Esophagus squamous epithelium (tissue), 5 donors: Measurements from ENCODE around the gene LRR1. TPM values are rescaled to one million over a fixed set of nuclear protein-coding genes. Genes with fewer than 3 reads are reported as not detected.

Source experiments
- DNase-seq: peaks from one replicate; lab custom pipeline; 2025; lab: John Stamatoyannopoulos, UW
- H3K27ac ChIP-seq, 4 donors: fragments of 200-600 bp; sonication (generic); one replicate each; pipeline ENCODE4 v1.5.1; 2016 to 2019; ENCODE audit warnings: mild to moderate bottlenecking in 1 of 4
- H3K27me3 ChIP-seq, 4 donors: fragments of 200-600 bp; sonication (generic); 1 replicate in 3 of 4; 2 replicates in 1 of 4; pipeline versions ENCODE4 v1.5.1 to v1.6.0; 2017 to 2021; ENCODE audit warnings: antibody characterized with exemption in 1 of 4
- H3K36me3 ChIP-seq, 3 donors: fragments of 200-600 bp; sonication (generic); one replicate each; pipeline ENCODE4 v1.5.1; 2016 to 2019
- H3K4me1 ChIP-seq, 3 donors: fragments of 200-600 bp; sonication (generic); one replicate each; pipeline ENCODE4 v1.5.1; 2017 to 2019
- H3K4me3 ChIP-seq, 4 donors: fragments of 200-600 bp; sonication (generic); 1 replicate in 3 of 4; 2 replicates in 1 of 4; pipeline ENCODE4 v1.5.1; 2016 to 2019; ENCODE audit warnings: mild to moderate bottlenecking in 2 of 4, moderate library complexity in 1 of 4
- H3K9me3 ChIP-seq, 3 donors: fragments of 200-600 bp; sonication (generic); one replicate each; pipeline ENCODE4 v1.5.1; 2016 to 2019
- CTCF ChIP-seq, 6 experiments: fragments of 450-650 bp in 4 of 6; fragments of 200-600 bp in 2 of 6; sonication (generic) in 2 of 6; IDR thresholded peaks; one replicate each; pipeline ENCODE4 v1.5.1; 2016 to 2019; ENCODE audit warnings: antibody characterized with exemption in 6 of 6, mild to moderate bottlenecking in 4 of 6, moderate library complexity in 4 of 6
- POLR2A ChIP-seq, 4 donors: fragments of 450-650 bp; IDR thresholded peaks; one replicate each; pipeline ENCODE4 v1.6.1; 2017; ENCODE audit warnings: antibody characterized with exemption in 4 of 4, mild to moderate bottlenecking in 4 of 4, moderate library complexity in 3 of 4
- WGBS, 2 donors: methylation state at CpG; one replicate each; pipeline ENCODE4 v1.1.5; 2018; 5-methylcytosine and 5-hydroxymethylcytosine counted together
- intact Hi-C: fragments of 100-400 bp; cut with DNase I; formaldehyde crosslinking; loops from one replicate; pipeline ENCODE4 v1.15.0; 2022
- total RNA-seq, 4 donors: library from RNA; depleted of rRNA; stranded (reverse); fragments of >200 nt; gene quantifications; one replicate each; pipeline ENCODE4 v1.1.0, GENCODE V29; 2016
- donor health status: DM: yes; HTN: yes; CAD: no.

The LRR1 gene
- total RNA-seq, 4 donors from 2014 or later, result 5.5 to 19.8 (median 12.8) TPM

GRCh38 chr14:49586673-49587460 is 11.9 kb upstream of the LRR1 start:
- Histone ChIP-seq H3K4me1 (peaks cover 9 to 36% (median 19%) of the 10 kb centered on the region in 3 donors), H3K27ac (peak overlapping the region; percentile 95 to 98 (median 96)), H3K9me3 (no peaks in the 10 kb centered on the region), H3K36me3 (peaks cover 0 to 27% (median 0%) of the 10 kb centered on the region in 3 donors), H3K27me3 (no peaks in the 10 kb centered on the region), H3K4me3 (peak overlapping the region; percentile 78 to 96 (median 94))
- 0 to 1% methylated on average over 9 to 12 of the region's 21 CpGs for WGBS, 2 donors
- no peak for TF ChIP-seq POLR2A (IDR thresholded peaks at IDR 0.05)
- TF ChIP-seq CTCF (IDR thresholded peaks at IDR 0.05), result peak; percentile 57 to 93 (median 78)
- DNase-seq, result no peak
- intact Hi-C loops, result no loop called here

GRCh38 chr14:49589387-49589786 is 9.4 kb upstream of the LRR1 start:
- no peak for TF ChIP-seq CTCF (IDR thresholded peaks at IDR 0.05)
- no peak for TF ChIP-seq POLR2A (IDR thresholded peaks at IDR 0.05)
- Histone ChIP-seq H3K4me1 (peaks cover 2 to 11% (median 7%) of the 10 kb centered on the region in 3 donors), H3K27me3 (no peaks in the 10 kb centered on the region), H3K9me3 (no peaks in the 10 kb centered on the region), H3K36me3 (peaks cover 0 to 2% (median 0%) of the 10 kb centered on the region in 3 donors), H3K4me3 (no peak overlapping the region), H3K27ac (no peak overlapping the region)
- intact Hi-C loops, result no loop called here
- 86% methylated on average over 3 of the region's 3 CpGs for WGBS, 2 donors
- no peak for DNase-seq

- no peaks in the 10 kb centered on the region for H3K27me3 ChIP-seq
- no peak overlapping the region for H3K4me3 ChIP-seq
- H3K9me3 ChIP-seq, result no peaks in the 10 kb centered on the region
- H3K4me1 ChIP-seq, result peaks cover 0 to 10% (median 0%) of the 10 kb centered on the region in 3 donors
- no peak for DNase-seq
- no peak for TF ChIP-seq POLR2A (IDR thresholded peaks at IDR 0.05)
- TF ChIP-seq CTCF (IDR thresholded peaks at IDR 0.05), result no peak
- H3K36me3 ChIP-seq, result no peaks in the 10 kb centered on the region
- H3K27ac ChIP-seq, result no peak overlapping the region
- WGBS, 2 donors, result 69 to 73% methylated on average over 3 of the region's 3 CpGs
- intact Hi-C loops, result no loop called here
These were observed 5.7 kb upstream of the LRR1 start for GRCh38 chr14:49593016-49593415.

GRCh38 chr14:49594347-49595091 is 4.2 kb upstream of the LRR1 start:
- peaks cover 0 to 10% (median 0%) of the 10 kb centered on the region in 3 donors for H3K4me1 ChIP-seq
- H3K9me3 ChIP-seq, result no peaks in the 10 kb centered on the region
- 44 to 51% methylated on average over 4 of the region's 4 CpGs for WGBS, 2 donors
- H3K4me3 ChIP-seq, result no peak overlapping the region
- intact Hi-C loops, result no loop called here
- no peaks in the 10 kb centered on the region for H3K36me3 ChIP-seq
- TF ChIP-seq POLR2A (IDR thresholded peaks at IDR 0.05) (no peak), CTCF (IDR thresholded peaks at IDR 0.05) (no peak)
- H3K27me3 ChIP-seq, result no peaks in the 10 kb centered on the region
- no peak overlapping the region for H3K27ac ChIP-seq
- no peak for DNase-seq

- TF ChIP-seq POLR2A (IDR thresholded peaks at IDR 0.05) (no peak), CTCF (IDR thresholded peaks at IDR 0.05) (no peak)
- Histone ChIP-seq H3K4me1 (peaks cover 0 to 24% (median 0%) of the 10 kb centered on the region in 3 donors), H3K4me3 (peak overlapping the region; percentile 75 to 95 (median 84)), H3K9me3 (no peaks in the 10 kb centered on the region), H3K36me3 (no peaks in the 10 kb centered on the region), H3K27ac (peak overlapping the region; percentile 95 to 99 (median 98)), H3K27me3 (no peaks in the 10 kb centered on the region)
- no peak for DNase-seq
- intact Hi-C loops, result no loop called here
- 0% methylated on average over 10 to 15 of the region's 15 CpGs for WGBS, 2 donors
These were observed 603 bp upstream of the LRR1 start for GRCh38 chr14:49598189-49598484.
